ENCODE results near the gene CACFD1.

DNA sequence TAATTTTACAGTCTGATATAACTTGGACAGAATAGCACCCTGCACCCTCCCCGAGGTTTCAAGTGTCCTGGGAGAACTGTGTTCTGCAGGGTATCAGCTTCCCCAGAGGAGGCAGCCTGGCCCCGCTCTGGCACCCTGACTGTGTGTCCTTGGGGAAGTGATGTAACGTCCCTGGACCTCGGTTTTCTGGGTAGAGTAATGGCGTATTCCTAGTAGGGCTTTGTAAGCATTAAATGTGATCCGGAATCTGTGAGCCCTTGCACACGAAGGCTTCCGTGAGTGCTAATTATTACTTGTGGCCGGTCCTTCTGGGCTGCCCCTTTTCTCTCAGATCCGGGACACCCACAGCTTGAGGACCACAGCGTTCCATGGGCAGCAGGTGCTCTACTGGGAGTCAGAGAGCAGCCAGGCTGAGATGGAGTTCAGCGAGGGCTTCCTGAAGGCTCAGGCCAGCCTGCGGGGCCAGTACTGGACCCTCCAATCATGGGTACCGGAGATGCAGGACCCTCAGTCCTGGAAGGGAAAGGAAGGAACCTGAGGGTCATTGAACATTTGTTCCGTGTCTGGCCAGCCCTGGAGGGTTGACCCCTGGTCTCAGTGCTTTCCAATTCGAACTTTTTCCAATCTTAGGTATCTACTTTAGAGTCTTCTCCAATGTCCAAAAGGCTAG is 1.0 kb upstream of the CACFD1 start:
- TF ChIP-seq CTCF (IDR thresholded peaks at IDR 0.05) (no peak), POLR2A (IDR thresholded peaks at IDR 0.05) (no peak)

Data from body of pancreas (tissue), 4 donors.